OCI-LY7 (cell line): Measurements from ENCODE around the gene CIAPIN1. TPM values are rescaled to one million over a fixed set of nuclear protein-coding genes. Genes with fewer than 3 reads are reported as not detected.

Source experiments
- BruUV-seq: library from RNA; stranded (reverse); fragments of 400-500 nt; replicated peaks from 2 replicates; lab custom pipeline; 2021; lab: Mats Ljungman, UMichigan
- CTCF ChIA-PET: fragments of 300-600 bp; sonication (Branson Sonifier 250); formaldehyde crosslinking; loops from one replicate; lab custom pipeline; 2022; ENCODE audit warnings: antibody characterized with exemption; ENCODE audit not compliant: unreplicated experiment; lab: Charles Lee
- POLR2A ChIA-PET: fragments of 300-600 bp; sonication (Branson Sonifier 250); formaldehyde crosslinking; loops from one replicate; lab custom pipeline; 2022; ENCODE audit warnings: antibody characterized with exemption; lab: Charles Lee
- DNase-seq: peaks from one replicate; pipeline ENCODE4 v3.0.0-alpha.2; 2015; ENCODE audit warnings: low spot score
- H2AFZ ChIP-seq: fragments of 200-600 bp; sonication (generic), shearing (Covaris generic); 2 replicates; pipeline ENCODE4 v1.6.1; 2014; ENCODE audit warnings: mild to moderate bottlenecking, antibody characterized with exemption, low read length, moderate library complexity
- H3K27ac ChIP-seq: fragments of 200-600 bp; sonication (generic); 2 replicates; pipeline ENCODE4 v1.5.1; 2014; ENCODE audit warnings: mixed run types, low read depth, mild to moderate bottlenecking, moderate library complexity, low read length, inconsistent platforms; ENCODE audit not compliant: poor library complexity, severe bottlenecking
- H3K36me3 ChIP-seq: fragments of 200-600 bp; sonication (generic); 2 replicates; pipeline ENCODE4 v1.6.1; 2014; ENCODE audit warnings: mild to moderate bottlenecking, antibody characterized with exemption, low read length, moderate library complexity, mixed read lengths; ENCODE audit not compliant: insufficient read depth
- H3K4me1 ChIP-seq: fragments of 200-600 bp; sonication (generic); 2 replicates; pipeline ENCODE4 v1.5.1; 2014; ENCODE audit warnings: mild to moderate bottlenecking, low read length; ENCODE audit not compliant: insufficient read depth, poor library complexity, severe bottlenecking
- H3K4me2 ChIP-seq: fragments of 200-600 bp; sonication (generic); 2 replicates; pipeline ENCODE4 v1.6.1; 2014; ENCODE audit warnings: mild to moderate bottlenecking, low read length
- H3K4me3 ChIP-seq: fragments of 200-600 bp; sonication (generic); 2 replicates; pipeline ENCODE4 v1.5.1; 2014; ENCODE audit warnings: mild to moderate bottlenecking, low read depth, low read length; ENCODE audit not compliant: poor library complexity, severe bottlenecking
- H3K79me2 ChIP-seq: fragments of 200-600 bp; sonication (generic); 2 replicates; pipeline ENCODE4 v1.6.1; 2016; ENCODE audit warnings: low read depth, mild to moderate bottlenecking, low read length, moderate library complexity, mixed read lengths; ENCODE audit not compliant: insufficient read depth
- H3K9me2 ChIP-seq: fragments of 200-600 bp; sonication (generic); 2 replicates; pipeline ENCODE4 v1.6.1; 2016; ENCODE audit warnings: mild to moderate bottlenecking, low read length, mixed read lengths; ENCODE audit not compliant: insufficient read depth
- H3K9me3 ChIP-seq: fragments of 200-600 bp; sonication (generic); 2 replicates; pipeline ENCODE4 v1.6.1; 2014; ENCODE audit warnings: mild to moderate bottlenecking, mixed run types, low read length, mixed read lengths
- H4K20me1 ChIP-seq: fragments of 200-600 bp; sonication (generic); 2 replicates; pipeline ENCODE4 v1.6.1; 2014; ENCODE audit warnings: mild to moderate bottlenecking, antibody characterized with exemption, low read length, moderate library complexity, mixed read lengths; ENCODE audit not compliant: insufficient read depth
- EZH2phosphoT487 ChIP-seq: fragments of 200-600 bp; sonication (generic); IDR thresholded peaks from 2 replicates; pipeline ENCODE4 v1.6.1; 2018; ENCODE audit warnings: low read depth, borderline replicate concordance, mild to moderate bottlenecking, mixed run types, antibody characterized with exemption, low read length, moderate library complexity, mixed read lengths
- intact Hi-C: fragments of 100-400 bp; cut with micrococcal nuclease; formaldehyde crosslinking; loops from one replicate; pipeline ENCODE4 v1.10.0; 2022; ENCODE audit not compliant: unreplicated experiment
- total RNA-seq, 2 experiments: library from RNA; depleted of rRNA in 1 of 2; stranded (reverse); fragments of >200 nt in 1 of 2; shearing (Covaris generic) in 1 of 2; gene quantifications; 2 replicates each; pipeline ENCODE4 v1.2.3, GENCODE V29; 2014 to 2022
- TF ChIP-seq, protein P1 (sequence below): fragments of 200-600 bp; sonication (generic); conservative IDR thresholded peaks from 2 replicates; pipeline ENCODE4 v1.5.1; 2014; ENCODE audit warnings: mild to moderate bottlenecking, antibody characterized with exemption, low read length, moderate library complexity, mixed read lengths

Gene CIAPIN1
- total RNA-seq, 2 experiments from 2014 or later, result 47.7 to 58.9 TPM

DNA sequence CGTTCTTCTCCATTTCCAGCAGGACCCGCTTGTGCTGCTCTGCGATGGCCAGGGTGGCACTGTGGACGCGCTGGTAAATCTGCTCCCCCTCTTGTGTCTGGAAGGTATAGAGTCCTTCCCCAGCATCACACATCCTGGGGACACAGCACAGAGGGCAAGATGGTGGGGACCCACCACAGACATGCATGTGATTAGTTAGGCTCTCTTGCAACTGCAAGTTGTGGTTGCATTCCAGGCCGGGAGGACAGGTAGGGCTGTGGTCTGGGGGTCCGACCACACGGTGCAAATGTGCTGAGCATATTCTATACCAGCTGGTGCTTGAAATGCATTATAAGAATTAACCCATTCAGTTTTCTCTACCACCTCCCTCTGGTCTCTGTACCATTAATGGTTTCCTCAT, 26.7 kb upstream of the CIAPIN1 start:
- no peak for DNase-seq
- no TSS peak for BruUV-seq
- Histone ChIP-seq H2AFZ (no peak overlapping the region), H3K4me3 (no peak overlapping the region), H3K4me2 (no peak overlapping the region), H3K36me3 (peaks cover 37% of the 10 kb centered on the region), H3K79me2 (no peaks in the 10 kb centered on the region), H3K9me3 (no peaks in the 10 kb centered on the region), H3K9me2 (no peaks in the 10 kb centered on the region), H3K27ac (no peak overlapping the region), H4K20me1 (no peaks in the 10 kb centered on the region), H3K4me1 (peaks cover 31% of the 10 kb centered on the region)
- ChIA-PET POLR2A (interaction anchor here (0.5 kb wide), 1 partner anchor 42 kb away, joined by 3 read pairs; no protein-coding TSS in a partner anchor), CTCF (no interaction called here)
- no peak for TF ChIP-seq EZH2phosphoT487
- TF ChIP-seq, protein P1, sequence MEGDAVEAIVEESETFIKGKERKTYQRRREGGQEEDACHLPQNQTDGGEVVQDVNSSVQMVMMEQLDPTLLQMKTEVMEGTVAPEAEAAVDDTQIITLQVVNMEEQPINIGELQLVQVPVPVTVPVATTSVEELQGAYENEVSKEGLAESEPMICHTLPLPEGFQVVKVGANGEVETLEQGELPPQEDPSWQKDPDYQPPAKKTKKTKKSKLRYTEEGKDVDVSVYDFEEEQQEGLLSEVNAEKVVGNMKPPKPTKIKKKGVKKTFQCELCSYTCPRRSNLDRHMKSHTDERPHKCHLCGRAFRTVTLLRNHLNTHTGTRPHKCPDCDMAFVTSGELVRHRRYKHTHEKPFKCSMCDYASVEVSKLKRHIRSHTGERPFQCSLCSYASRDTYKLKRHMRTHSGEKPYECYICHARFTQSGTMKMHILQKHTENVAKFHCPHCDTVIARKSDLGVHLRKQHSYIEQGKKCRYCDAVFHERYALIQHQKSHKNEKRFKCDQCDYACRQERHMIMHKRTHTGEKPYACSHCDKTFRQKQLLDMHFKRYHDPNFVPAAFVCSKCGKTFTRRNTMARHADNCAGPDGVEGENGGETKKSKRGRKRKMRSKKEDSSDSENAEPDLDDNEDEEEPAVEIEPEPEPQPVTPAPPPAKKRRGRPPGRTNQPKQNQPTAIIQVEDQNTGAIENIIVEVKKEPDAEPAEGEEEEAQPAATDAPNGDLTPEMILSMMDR, result no peak
- intact Hi-C loops, result no loop called here

DNA sequence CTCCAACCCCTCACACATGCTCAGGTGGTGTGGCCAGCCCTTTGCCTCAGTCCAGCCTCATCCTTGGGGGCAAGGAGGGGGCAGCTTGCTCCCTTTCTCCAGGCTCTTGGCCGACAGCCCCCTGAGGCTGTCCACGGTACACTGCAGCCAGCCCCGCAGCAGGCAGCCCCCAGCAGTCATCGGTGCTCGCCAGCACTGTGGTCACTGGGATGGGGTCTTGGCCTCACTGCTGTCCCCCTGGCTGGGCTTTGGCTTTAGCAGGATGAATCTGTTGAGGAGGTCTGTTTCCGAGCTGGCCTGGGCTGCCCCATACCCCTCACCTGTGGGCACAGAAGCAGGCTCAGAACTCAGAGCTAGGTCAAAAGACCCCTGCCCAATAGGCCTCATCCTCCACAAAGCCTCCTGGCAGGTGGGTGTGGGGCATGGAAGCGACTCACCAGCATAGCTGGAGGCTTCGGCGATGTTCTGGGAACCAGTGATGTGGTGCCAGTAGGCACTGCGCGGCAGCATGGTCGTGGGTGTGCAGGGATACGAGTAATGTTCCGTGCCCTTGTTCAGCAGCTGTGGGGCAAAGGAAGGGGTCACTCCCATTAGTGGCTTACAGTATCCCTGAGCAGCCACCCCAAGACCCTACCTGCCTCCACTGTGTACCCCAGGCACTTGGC, 26.1 kb upstream of the CIAPIN1 start:
- Histone ChIP-seq H3K4me3 (no peak overlapping the region), H3K9me3 (no peaks in the 10 kb centered on the region), H3K9me2 (no peaks in the 10 kb centered on the region), H3K4me1 (peaks cover 31% of the 10 kb centered on the region), H3K36me3 (peaks cover 43% of the 10 kb centered on the region), H2AFZ (no peak overlapping the region), H3K79me2 (no peaks in the 10 kb centered on the region), H4K20me1 (no peaks in the 10 kb centered on the region), H3K27ac (no peak overlapping the region), H3K4me2 (no peak overlapping the region)
- TF ChIP-seq, protein P1, result no peak
- TF ChIP-seq EZH2phosphoT487, result no peak
- ChIA-PET POLR2A (no interaction called here), CTCF (interaction anchor here (1.0 kb wide), 1 partner anchor 10 kb away, joined by 5 read pairs; the partner anchor contains the start of gene POLR2C)
- BruUV-seq, result no TSS peak
- intact Hi-C loops, result no loop called here
- DNase-seq, result no peak

DNA sequence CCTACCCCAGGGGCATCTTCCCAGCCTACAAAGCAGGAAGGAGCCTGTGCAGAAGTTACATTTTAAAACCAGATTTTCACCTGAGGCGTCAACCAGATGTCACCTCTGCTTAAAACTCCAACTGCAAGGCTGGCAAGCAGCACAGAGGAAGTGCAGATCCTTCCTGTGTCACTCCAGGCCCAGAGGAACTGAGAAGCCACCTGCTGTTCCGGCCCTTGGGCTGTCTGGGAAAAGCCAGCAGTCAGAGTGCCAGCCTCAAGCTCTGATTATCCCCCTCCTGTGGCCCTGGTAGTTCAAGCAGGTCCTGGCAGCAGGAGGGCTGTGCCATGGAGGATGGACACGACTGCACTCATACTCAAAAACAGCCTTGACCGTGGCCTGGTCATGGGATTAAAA, 25.5 kb upstream of the CIAPIN1 start:
- no peak for DNase-seq
- no peak overlapping the region for H2AFZ ChIP-seq
- H4K20me1 ChIP-seq, result no peaks in the 10 kb centered on the region
- BruUV-seq, result no TSS peak
- CTCF ChIA-PET, result interaction anchor here (1.0 kb wide), 1 partner anchor 10 kb away, joined by 5 read pairs; the partner anchor contains the start of gene POLR2C
- H3K4me3 ChIP-seq, result no peak overlapping the region
- TF ChIP-seq, protein P1, result no peak
- TF ChIP-seq EZH2phosphoT487, result no peak
- H3K9me3 ChIP-seq, result no peaks in the 10 kb centered on the region
- intact Hi-C loops, result no loop called here
- H3K79me2 ChIP-seq, result no peaks in the 10 kb centered on the region
- no peak overlapping the region for H3K4me2 ChIP-seq
- peaks cover 31% of the 10 kb centered on the region for H3K4me1 ChIP-seq
- no peaks in the 10 kb centered on the region for H3K9me2 ChIP-seq
- peak overlapping the region; percentile 30 for H3K27ac ChIP-seq
- H3K36me3 ChIP-seq, result peaks cover 50% of the 10 kb centered on the region
- POLR2A ChIA-PET, result no interaction called here
